SH-SY5Y (cell line): ENCODE results near the gene HIVEP3.

ENCODE experiments used
- GATA2 ChIP-seq: IDR thresholded peaks from 2 replicates; pipeline ENCODE4 v1.6.1; 2011; ENCODE audit warnings: mild to moderate bottlenecking, low read depth, low read length
- GATA3 ChIP-seq: IDR thresholded peaks from 2 replicates; pipeline ENCODE4 v1.6.1; 2011; ENCODE audit warnings: low read depth, mild to moderate bottlenecking, low read length, moderate library complexity

GRCh38 chr1:41666981-41667631, 251.6 kb downstream of the HIVEP3 start:
- TF ChIP-seq GATA2 (no peak), GATA3 (no peak)
